Endothelial cell of umbilical vein (primary cell): ENCODE measurements around the gene IFIT3.

Experiments used
- FOS ChIP-seq: IDR thresholded peaks from 2 replicates; pipeline ENCODE4 v1.6.1; 2011; ENCODE audit warnings: mild to moderate bottlenecking, low read length, moderate library complexity, borderline replicate concordance; ENCODE audit not compliant: insufficient read depth
- JUN ChIP-seq: IDR thresholded peaks from 2 replicates; pipeline ENCODE4 v1.6.1; 2011; ENCODE audit warnings: borderline replicate concordance, low read depth; ENCODE audit not compliant: insufficient read length, insufficient read depth
- MYC ChIP-seq: IDR thresholded peaks from one replicate; pipeline ENCODE4 v1.6.1; 2011; ENCODE audit warnings: mild to moderate bottlenecking, low read depth, low read length
- POLR2A ChIP-seq: IDR thresholded peaks from 2 replicates; pipeline ENCODE4 v1.6.1; 2012; ENCODE audit warnings: low read depth, mild to moderate bottlenecking, control low read depth, low read length
- POLR2AphosphoS5 ChIP-seq: IDR thresholded peaks from 2 replicates; pipeline ENCODE4 v1.6.1; 2012; ENCODE audit warnings: low read depth, mild to moderate bottlenecking, control low read depth, low read length, moderate library complexity; ENCODE audit not compliant: insufficient read depth
- TF ChIP-seq, protein P1 (sequence below), 2 donors: IDR thresholded peaks; 1 replicate in 1 of 2; 2 replicates in 1 of 2; pipeline ENCODE4 v1.5.1; 2011; ENCODE audit warnings: low read length in 2 of 2, mild to moderate bottlenecking in 2 of 2, moderate library complexity in 2 of 2, control low read depth in 1 of 2, inconsistent platforms in 1 of 2, low read depth in 1 of 2; ENCODE audit not compliant: insufficient read depth in 1 of 2; ENCODE audit errors: extremely low read depth in 1 of 2
- TF ChIP-seq, protein P2 (sequence below): IDR thresholded peaks from 2 replicates; pipeline ENCODE4 v1.6.1; 2011; ENCODE audit not compliant: insufficient read depth, insufficient read length

DNA sequence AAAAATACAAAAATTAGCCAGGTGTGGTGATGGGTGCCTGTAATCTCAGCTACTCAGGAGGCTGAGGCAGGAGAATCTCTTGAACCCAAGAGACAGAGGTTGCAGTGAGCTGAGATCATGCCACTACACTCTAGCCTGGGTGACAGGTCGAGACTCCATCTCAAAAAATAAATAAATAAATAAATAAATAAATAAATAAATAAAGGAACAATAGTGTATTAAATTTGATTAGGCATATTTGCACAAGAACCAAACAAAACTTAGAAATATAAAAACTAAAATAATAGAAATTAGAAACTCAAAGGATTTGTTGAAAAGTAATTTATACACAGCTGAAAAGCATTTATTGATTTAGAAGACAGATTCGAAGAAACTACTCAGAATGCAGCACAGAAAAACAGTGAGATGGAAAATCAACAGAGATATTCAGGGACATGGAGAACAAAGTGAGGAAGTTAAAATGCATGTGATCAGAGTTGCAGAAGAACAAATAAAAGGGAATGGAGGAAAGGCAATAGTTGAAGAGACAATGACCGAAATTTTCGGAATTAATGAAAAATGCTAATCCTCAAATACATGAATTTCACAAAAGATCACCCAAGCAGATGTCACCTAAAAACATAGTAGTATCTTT, 17.7 kb downstream of the IFIT3 start:
- TF ChIP-seq, protein P1, sequence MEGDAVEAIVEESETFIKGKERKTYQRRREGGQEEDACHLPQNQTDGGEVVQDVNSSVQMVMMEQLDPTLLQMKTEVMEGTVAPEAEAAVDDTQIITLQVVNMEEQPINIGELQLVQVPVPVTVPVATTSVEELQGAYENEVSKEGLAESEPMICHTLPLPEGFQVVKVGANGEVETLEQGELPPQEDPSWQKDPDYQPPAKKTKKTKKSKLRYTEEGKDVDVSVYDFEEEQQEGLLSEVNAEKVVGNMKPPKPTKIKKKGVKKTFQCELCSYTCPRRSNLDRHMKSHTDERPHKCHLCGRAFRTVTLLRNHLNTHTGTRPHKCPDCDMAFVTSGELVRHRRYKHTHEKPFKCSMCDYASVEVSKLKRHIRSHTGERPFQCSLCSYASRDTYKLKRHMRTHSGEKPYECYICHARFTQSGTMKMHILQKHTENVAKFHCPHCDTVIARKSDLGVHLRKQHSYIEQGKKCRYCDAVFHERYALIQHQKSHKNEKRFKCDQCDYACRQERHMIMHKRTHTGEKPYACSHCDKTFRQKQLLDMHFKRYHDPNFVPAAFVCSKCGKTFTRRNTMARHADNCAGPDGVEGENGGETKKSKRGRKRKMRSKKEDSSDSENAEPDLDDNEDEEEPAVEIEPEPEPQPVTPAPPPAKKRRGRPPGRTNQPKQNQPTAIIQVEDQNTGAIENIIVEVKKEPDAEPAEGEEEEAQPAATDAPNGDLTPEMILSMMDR (IDR thresholded peaks at IDR 0.05; ENCODE audit: extremely low read depth in 1 of 2, insufficient read depth in 1 of 2, low read depth in 1 of 2, low read length in 2 of 2), result no peak
- TF ChIP-seq JUN (no peak), FOS (no peak), POLR2A (no peak), POLR2AphosphoS5 (no peak), MYC (no peak)
- TF ChIP-seq, protein P2, sequence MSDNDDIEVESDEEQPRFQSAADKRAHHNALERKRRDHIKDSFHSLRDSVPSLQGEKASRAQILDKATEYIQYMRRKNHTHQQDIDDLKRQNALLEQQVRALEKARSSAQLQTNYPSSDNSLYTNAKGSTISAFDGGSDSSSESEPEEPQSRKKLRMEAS, result no peak
